Spleen (tissue), 11 donors: Measurements from ENCODE around the gene METAP1D. TPM values are rescaled to one million over a fixed set of nuclear protein-coding genes. Genes with fewer than 3 reads are reported as not detected.

Experiments used
- DNase-seq: peaks from one replicate; pipeline ENCODE4 v3.0.0-alpha.2; 2020
- H3K27ac ChIP-seq, 8 donors: fragments of 200-600 bp; sonication (generic) in 7 of 8; 1 replicate in 4 of 8; 2 replicates in 4 of 8; pipeline versions ENCODE4 v1.5.0 to v1.8.0; 2016 to 2021; ENCODE audit warnings: inconsistent platforms in 4 of 8, mild to moderate bottlenecking in 4 of 8, moderate library complexity in 1 of 8
- H3K27me3 ChIP-seq, 7 donors: fragments of 200-600 bp; sonication (generic) in 6 of 7; replicated peaks in 1 of 7; 1 replicate in 4 of 7; 2 replicates in 3 of 7; pipeline versions ENCODE4 v1.5.0 to v1.8.0; 2016 to 2021; ENCODE audit warnings: inconsistent platforms in 3 of 7, mild to moderate bottlenecking in 1 of 7
- H3K36me3 ChIP-seq, 6 donors: fragments of 200-600 bp; sonication (generic) in 5 of 6; 1 replicate in 4 of 6; 2 replicates in 2 of 6; pipeline versions ENCODE4 v1.5.0 to v1.8.0; 2016 to 2021; ENCODE audit warnings: inconsistent platforms in 2 of 6
- H3K4me1 ChIP-seq, 6 donors: fragments of 200-600 bp; sonication (generic) in 5 of 6; 1 replicate in 3 of 6; 2 replicates in 3 of 6; pipeline versions ENCODE4 v1.5.0 to v1.8.0; 2016 to 2021; ENCODE audit warnings: inconsistent platforms in 3 of 6
- H3K4me3 ChIP-seq, 8 donors: fragments of 200-600 bp; sonication (generic) in 7 of 8; 1 replicate in 4 of 8; 2 replicates in 4 of 8; pipeline versions ENCODE4 v1.5.0 to v1.8.0; 2016 to 2021; ENCODE audit warnings: inconsistent platforms in 4 of 8, mild to moderate bottlenecking in 4 of 8, moderate library complexity in 2 of 8
- H3K9me3 ChIP-seq, 8 donors: fragments of 200-600 bp; sonication (generic) in 7 of 8; 1 replicate in 4 of 8; 2 replicates in 4 of 8; pipeline versions ENCODE4 v1.5.0 to v1.8.0; 2016 to 2021; ENCODE audit warnings: inconsistent platforms in 4 of 8
- POLR2A ChIP-seq, 3 donors: fragments of 450-650 bp; IDR thresholded peaks; one replicate each; pipeline ENCODE4 v1.5.1; 2017; ENCODE audit warnings: antibody characterized with exemption in 3 of 3, mild to moderate bottlenecking in 1 of 3
- POLR2AphosphoS5 ChIP-seq, 3 donors: sonication (generic); formaldehyde crosslinking; IDR thresholded peaks; one replicate each; pipeline ENCODE4 v1.5.1; 2017; ENCODE audit warnings: antibody characterized with exemption in 3 of 3
- WGBS, 5 donors: extraction: QIAGEN DNeasy Blood & Tissue Kit in 3 of 5; methylation state at CpG; one replicate each; pipeline versions ENCODE4 v1.1.5 to v1.1.7; 2013 to 2018; 5-methylcytosine and 5-hydroxymethylcytosine counted together
- intact Hi-C: fragments of 100-400 bp; cut with DNase I; formaldehyde crosslinking; loops from one replicate; pipeline ENCODE4 v1.15.0; 2023; ENCODE audit warnings: low total_unique reads
- polyA plus RNA-seq, 3 donors: library from polyadenylated mRNA; stranded (reverse); fragments of 200-250 nt; gene quantifications; one replicate each; pipeline ENCODE4 v1.2.1, GENCODE V29; 2013
- total RNA-seq, 7 donors: library from RNA; depleted of rRNA in 3 of 7; stranded (reverse); fragments of >200 nt in 3 of 7; fragmentation: NEBNext Ultra II Directional in 4 of 7; extraction: Animal tissue kit (Norgen Biotek cat#: 25700) in 4 of 7; gene quantifications; one replicate each; pipeline versions ENCODE4 v1.1.0 to v1.2.1, GENCODE V29; 2016 to 2021
- TF ChIP-seq, protein P1 (sequence below), 11 experiments: fragments of 200-600 bp in 7 of 11; fragments of 450-650 bp in 4 of 11; sonication (generic) in 4 of 11; IDR thresholded peaks in 8 of 11; conservative IDR thresholded peaks in 3 of 11; 1 replicate in 7 of 11; 2 replicates in 4 of 11; pipeline versions ENCODE4 v1.4.0 to v1.8.0; 2016 to 2021; ENCODE audit warnings: antibody characterized with exemption in 11 of 11, inconsistent platforms in 4 of 11, mild to moderate bottlenecking in 1 of 11
- donor health status: healthy with polysubstance abuse.
- donor health status: DM: no; HTN: no; CAD: no; lungs with moderate emphysema.
- donor health status: DM: no; HTN: no; CAD: no.
- donor health status: Bipolar disorder and iron deficiency.
- donor health status: healthy.
- donor health status: DM: no; HTN: no; CAD: no.
- donor health status: DM: yes; HTN: yes; CAD: no.

Gene METAP1D
- total and polyA plus RNA-seq, 10 donors: 4.9 to 11.9 (median 8.0) TPM

DNA sequence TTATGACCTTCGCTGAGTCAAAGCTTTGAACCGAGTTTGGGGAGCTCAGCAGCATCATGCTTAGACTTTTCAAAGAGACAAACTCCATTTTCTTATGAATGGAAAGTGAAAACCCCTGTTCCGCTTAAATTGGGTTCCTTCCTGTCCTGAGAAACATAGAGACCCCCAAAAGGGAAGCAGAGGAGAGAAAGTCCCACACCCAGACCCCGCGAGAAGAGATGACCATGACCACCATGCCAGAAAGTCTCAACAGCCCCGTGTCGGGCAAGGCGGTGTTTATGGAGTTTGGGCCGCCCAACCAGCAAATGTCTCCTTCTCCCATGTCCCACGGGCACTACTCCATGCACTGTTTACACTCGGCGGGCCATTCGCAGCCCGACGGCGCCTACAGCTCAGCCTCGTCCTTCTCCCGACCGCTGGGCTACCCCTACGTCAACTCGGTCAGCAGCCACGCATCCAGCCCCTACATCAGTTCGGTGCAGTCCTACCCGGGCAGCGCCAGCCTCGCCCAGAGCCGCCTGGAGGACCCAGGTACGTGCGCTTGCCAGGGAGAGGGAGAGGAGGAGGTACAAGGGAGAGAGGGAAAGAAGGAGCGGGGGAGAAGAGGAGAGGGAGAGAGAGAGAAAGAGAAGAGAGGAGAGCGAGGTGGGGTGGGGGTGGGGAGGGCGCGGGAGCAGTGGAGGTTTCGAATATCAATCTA is 85.9 kb downstream of the METAP1D start, which contains the start of gene DLX1:
DLX1 (plus strand) TSS at position 48 of the 700 bp plus-strand sequence; CDS start at position 219, 171 bp downstream.
- H3K4me1 ChIP-seq: peaks cover 18 to 85% (median 50%) of the 10 kb centered on the region in 6 donors
- DNase-seq: peak; percentile 79
- peaks cover 55 to 100% (median 100%) of the 10 kb centered on the region in 7 donors for H3K27me3 ChIP-seq
- no peaks in the 10 kb centered on the region for H3K36me3 ChIP-seq
- H3K27ac ChIP-seq: no peak within 1 kb of the TSS
- peaks cover 0 to 32% (median 0%) of the 10 kb centered on the region in 8 donors for H3K9me3 ChIP-seq
- peak within 1 kb of the TSS; percentile 16 to 69 (median 50) for H3K4me3 ChIP-seq
- intact Hi-C loops: no loop called here
- no peak for TF ChIP-seq POLR2A (IDR thresholded peaks at IDR 0.05)
- TF ChIP-seq, protein P1, sequence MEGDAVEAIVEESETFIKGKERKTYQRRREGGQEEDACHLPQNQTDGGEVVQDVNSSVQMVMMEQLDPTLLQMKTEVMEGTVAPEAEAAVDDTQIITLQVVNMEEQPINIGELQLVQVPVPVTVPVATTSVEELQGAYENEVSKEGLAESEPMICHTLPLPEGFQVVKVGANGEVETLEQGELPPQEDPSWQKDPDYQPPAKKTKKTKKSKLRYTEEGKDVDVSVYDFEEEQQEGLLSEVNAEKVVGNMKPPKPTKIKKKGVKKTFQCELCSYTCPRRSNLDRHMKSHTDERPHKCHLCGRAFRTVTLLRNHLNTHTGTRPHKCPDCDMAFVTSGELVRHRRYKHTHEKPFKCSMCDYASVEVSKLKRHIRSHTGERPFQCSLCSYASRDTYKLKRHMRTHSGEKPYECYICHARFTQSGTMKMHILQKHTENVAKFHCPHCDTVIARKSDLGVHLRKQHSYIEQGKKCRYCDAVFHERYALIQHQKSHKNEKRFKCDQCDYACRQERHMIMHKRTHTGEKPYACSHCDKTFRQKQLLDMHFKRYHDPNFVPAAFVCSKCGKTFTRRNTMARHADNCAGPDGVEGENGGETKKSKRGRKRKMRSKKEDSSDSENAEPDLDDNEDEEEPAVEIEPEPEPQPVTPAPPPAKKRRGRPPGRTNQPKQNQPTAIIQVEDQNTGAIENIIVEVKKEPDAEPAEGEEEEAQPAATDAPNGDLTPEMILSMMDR (IDR thresholded peaks at IDR 0.05 in 8 of 11, conservative IDR thresholded peaks at IDR 0.05 in 3 of 11): no peak
- 2 to 8% (median 6%) methylated on average over 33 to 34 of the region's 34 CpGs for WGBS, 5 donors

DNA sequence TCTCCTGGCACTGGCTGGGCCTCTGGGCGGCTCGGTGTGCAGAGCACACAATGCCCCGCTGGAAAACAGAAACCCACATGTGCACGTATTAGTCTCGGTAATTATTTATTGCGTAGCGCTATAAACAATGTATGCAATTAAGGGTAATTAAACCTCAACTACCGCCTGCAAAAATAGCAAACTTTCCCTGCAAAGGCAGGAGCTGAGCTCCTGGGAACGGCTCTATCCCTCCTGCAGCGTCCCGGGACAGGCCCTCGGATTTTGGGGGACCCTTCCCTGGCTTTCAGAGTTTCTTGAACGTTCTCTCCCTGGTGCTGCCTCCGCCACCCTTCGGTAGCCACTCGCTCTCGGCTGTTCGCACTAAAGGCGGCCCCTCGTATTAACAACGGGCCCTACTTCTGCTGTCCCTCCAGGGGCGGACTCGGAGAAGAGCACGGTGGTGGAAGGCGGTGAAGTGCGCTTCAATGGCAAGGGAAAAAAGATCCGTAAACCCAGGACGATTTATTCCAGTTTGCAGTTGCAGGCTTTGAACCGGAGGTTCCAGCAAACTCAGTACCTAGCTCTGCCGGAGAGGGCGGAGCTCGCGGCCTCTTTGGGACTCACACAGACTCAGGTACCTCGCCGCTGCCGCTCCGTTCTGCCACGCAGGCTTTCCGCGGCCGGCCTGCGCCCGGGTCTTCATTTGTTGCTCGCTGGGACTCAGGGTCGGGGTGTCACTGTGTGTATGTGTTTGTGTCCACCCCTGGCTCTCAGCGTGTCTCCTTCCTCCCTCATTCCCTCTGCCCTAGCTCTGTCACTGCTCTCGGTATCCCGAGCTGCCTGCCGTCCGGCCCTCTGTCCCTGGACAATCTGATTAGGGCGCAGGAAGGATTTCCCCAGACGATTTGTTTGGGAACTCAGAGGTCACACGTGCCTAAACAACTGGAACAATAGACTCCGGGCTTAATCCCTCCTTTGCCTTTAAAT is 86.8 kb downstream of the METAP1D start:
- peak overlapping the region in 5 of 8 donors; percentile 47 to 69 (median 52) for H3K4me3 ChIP-seq

DNA sequence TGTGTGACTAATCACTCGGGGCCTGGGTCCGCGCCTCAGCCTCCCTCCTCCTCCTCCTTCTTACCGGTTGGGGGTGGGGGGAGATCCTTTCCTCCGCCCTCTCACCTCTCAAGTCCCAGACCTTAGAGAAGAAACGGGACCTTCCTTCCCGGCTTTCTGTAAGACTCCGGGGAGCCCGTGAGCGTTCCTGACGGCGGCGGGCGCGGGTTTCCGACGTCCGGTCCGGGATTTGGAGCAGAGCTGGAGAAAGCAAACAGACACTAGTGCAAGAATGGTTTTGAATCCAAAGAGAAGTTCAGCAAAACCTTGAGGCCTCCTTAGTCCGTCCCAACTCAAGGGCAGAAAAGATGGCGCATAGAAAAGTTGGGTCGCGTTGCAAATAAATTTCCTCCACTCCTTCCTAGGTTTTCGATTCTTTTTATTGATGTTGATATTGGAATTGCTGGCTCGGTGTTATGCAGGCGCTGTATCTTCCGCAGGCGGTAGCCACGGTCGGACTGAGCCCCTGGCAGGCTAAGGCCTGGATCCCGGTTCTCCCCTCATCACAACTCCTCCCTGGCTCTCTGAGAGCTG is 87.5 kb downstream of the METAP1D start:
- Histone ChIP-seq H3K27ac (no peak overlapping the region), H3K36me3 (no peaks in the 10 kb centered on the region), H3K4me3 (peak overlapping the region in 2 of 8 donors; percentile 47 to 69), H3K9me3 (peaks cover 0 to 24% (median 0%) of the 10 kb centered on the region in 8 donors), H3K4me1 (peaks cover 18 to 76% (median 50%) of the 10 kb centered on the region in 6 donors), H3K27me3 (peaks cover 52 to 100% (median 100%) of the 10 kb centered on the region in 7 donors)
- TF ChIP-seq POLR2A (IDR thresholded peaks at IDR 0.05): no peak
- TF ChIP-seq POLR2AphosphoS5 (IDR thresholded peaks at IDR 0.05): peak in 1 of 3 donors; percentile 37
- WGBS, 5 donors: 5 to 11% (median 9%) methylated on average over 31 of the region's 31 CpGs
- DNase-seq: no peak
- intact Hi-C loops: no loop called here

More for the DNA sequence above, 86.8 kb downstream of the METAP1D start:
- H3K27me3 ChIP-seq: peaks cover 49 to 100% (median 100%) of the 10 kb centered on the region in 7 donors
- H3K4me1 ChIP-seq: peaks cover 18 to 77% (median 50%) of the 10 kb centered on the region in 6 donors
- WGBS, 5 donors: 3 to 9% (median 5%) methylated on average over 53 to 54 of the region's 54 CpGs
- intact Hi-C loops: no loop called here
- no peaks in the 10 kb centered on the region for H3K36me3 ChIP-seq
- H3K9me3 ChIP-seq: peaks cover 0 to 24% (median 0%) of the 10 kb centered on the region in 8 donors
- TF ChIP-seq, protein P1 (IDR thresholded peaks at IDR 0.05 in 8 of 11, conservative IDR thresholded peaks at IDR 0.05 in 3 of 11): peak in 2 of 11 experiments; percentile 6 to 35
- TF ChIP-seq POLR2A (IDR thresholded peaks at IDR 0.05) (no peak), POLR2AphosphoS5 (IDR thresholded peaks at IDR 0.05) (no peak)
- no peak overlapping the region for H3K27ac ChIP-seq
- peak; percentile 84 for DNase-seq

DNA sequence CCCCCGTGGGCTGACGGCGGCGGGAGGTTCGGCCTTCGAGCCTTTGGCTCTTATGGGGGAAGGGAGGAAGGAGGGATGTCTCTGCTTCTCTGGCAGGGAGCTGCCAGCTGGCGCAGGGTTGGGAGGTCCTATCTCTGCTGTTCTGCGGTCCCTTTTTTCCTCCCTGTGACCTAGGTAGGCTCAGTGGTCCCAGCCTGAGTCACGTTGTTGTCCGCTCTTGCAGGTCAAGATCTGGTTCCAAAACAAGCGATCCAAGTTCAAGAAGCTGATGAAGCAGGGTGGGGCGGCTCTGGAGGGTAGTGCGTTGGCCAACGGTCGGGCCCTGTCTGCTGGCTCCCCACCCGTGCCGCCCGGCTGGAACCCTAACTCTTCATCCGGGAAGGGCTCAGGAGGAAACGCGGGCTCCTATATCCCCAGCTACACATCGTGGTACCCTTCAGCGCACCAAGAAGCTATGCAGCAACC is 88.1 kb downstream of the METAP1D start:
- Histone ChIP-seq H3K27me3 (peaks cover 51 to 100% (median 100%) of the 10 kb centered on the region in 7 donors), H3K4me1 (peaks cover 18 to 71% (median 47%) of the 10 kb centered on the region in 6 donors), H3K4me3 (peak overlapping the region in 1 of 8 donors; percentile 30), H3K9me3 (peaks cover 0 to 24% (median 0%) of the 10 kb centered on the region in 8 donors), H3K36me3 (no peaks in the 10 kb centered on the region), H3K27ac (no peak overlapping the region)
- TF ChIP-seq POLR2AphosphoS5 (IDR thresholded peaks at IDR 0.05) (no peak), POLR2A (IDR thresholded peaks at IDR 0.05) (no peak)
- TF ChIP-seq, protein P1 (IDR thresholded peaks at IDR 0.05 in 8 of 11, conservative IDR thresholded peaks at IDR 0.05 in 3 of 11): no peak
- intact Hi-C loops: no loop called here
- WGBS, 5 donors: 5 to 19% (median 5%) methylated on average over 19 to 23 of the region's 23 CpGs
- DNase-seq: no peak
